Loucy (cell line): ENCODE data around the gene APOBEC3A.

Source experiments
- EZH2phosphoT487 ChIP-seq: fragments of 200-600 bp; IDR thresholded peaks from 2 replicates; pipeline ENCODE4 v1.6.1; 2018; ENCODE audit warnings: antibody characterized with exemption, mild to moderate bottlenecking, moderate library complexity, borderline replicate concordance
- TF ChIP-seq, protein P1 (sequence below): fragments of 200-600 bp; sonication (generic); conservative IDR thresholded peaks from 2 replicates; pipeline ENCODE4 v1.5.1; 2014; ENCODE audit warnings: mild to moderate bottlenecking, antibody characterized with exemption, low read length

DNA sequence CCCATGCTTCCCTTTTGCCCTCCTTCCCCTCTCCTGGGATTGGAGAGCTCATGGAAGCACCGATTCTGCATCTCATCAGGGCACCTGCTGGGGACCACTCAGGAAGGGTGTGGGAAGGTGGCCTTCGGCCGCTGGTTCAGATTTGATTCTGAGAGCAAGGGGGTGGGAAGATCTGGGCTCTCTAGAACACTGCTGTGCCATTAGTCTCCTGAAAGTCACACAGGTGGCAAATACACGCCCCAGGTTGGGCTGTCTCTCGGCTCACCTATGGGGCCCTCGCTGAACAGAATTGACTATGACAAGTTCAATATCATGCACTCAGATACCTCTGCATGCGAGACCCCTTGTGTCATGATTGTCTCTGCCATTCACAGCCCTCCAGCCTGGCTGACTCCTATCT is 12.8 kb upstream of the APOBEC3A start:
- TF ChIP-seq, protein P1, sequence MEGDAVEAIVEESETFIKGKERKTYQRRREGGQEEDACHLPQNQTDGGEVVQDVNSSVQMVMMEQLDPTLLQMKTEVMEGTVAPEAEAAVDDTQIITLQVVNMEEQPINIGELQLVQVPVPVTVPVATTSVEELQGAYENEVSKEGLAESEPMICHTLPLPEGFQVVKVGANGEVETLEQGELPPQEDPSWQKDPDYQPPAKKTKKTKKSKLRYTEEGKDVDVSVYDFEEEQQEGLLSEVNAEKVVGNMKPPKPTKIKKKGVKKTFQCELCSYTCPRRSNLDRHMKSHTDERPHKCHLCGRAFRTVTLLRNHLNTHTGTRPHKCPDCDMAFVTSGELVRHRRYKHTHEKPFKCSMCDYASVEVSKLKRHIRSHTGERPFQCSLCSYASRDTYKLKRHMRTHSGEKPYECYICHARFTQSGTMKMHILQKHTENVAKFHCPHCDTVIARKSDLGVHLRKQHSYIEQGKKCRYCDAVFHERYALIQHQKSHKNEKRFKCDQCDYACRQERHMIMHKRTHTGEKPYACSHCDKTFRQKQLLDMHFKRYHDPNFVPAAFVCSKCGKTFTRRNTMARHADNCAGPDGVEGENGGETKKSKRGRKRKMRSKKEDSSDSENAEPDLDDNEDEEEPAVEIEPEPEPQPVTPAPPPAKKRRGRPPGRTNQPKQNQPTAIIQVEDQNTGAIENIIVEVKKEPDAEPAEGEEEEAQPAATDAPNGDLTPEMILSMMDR: no peak
- TF ChIP-seq EZH2phosphoT487: no peak
